Fibroblast of lung (primary cell): ENCODE measurements around the gene SOWAHD. TPM values are rescaled to one million over a fixed set of nuclear protein-coding genes. Genes with fewer than 3 reads are reported as not detected.

Experiments
- DNase-seq, 2 donors: peaks; one replicate each; pipeline versions ENCODE4 v3.0.0 to v3.0.0-alpha.2; 2010; ENCODE audit warnings: low read depth in 2 of 2
- H2AFZ ChIP-seq: 2 replicates; pipeline ENCODE4 v1.5.1; 2012; ENCODE audit warnings: low read length, control low read depth, inconsistent platforms
- H3K27ac ChIP-seq: 2 replicates; pipeline ENCODE4 v1.5.1; 2011; ENCODE audit warnings: low read length, control low read depth; ENCODE audit not compliant: insufficient read depth
- H3K27me3 ChIP-seq: 2 replicates; pipeline ENCODE4 v1.5.1; 2011; ENCODE audit warnings: mild to moderate bottlenecking, low read length; ENCODE audit not compliant: control insufficient read depth, insufficient read depth
- H3K36me3 ChIP-seq: 2 replicates; pipeline ENCODE4 v1.5.1; 2011; ENCODE audit warnings: low read length; ENCODE audit not compliant: control insufficient read depth, insufficient read depth
- H3K4me1 ChIP-seq: 2 replicates; pipeline ENCODE4 v1.5.1; 2011; ENCODE audit warnings: low read length; ENCODE audit not compliant: control insufficient read depth, insufficient read depth; ENCODE audit errors: extremely low read depth
- H3K4me2 ChIP-seq: 2 replicates; pipeline ENCODE4 v1.5.1; 2011; ENCODE audit warnings: low read length, control low read depth; ENCODE audit not compliant: insufficient read depth; ENCODE audit errors: extremely low read depth
- H3K4me3 ChIP-seq, 4 experiments: fragments of 200-600 bp in 1 of 4; sonication (generic) in 1 of 4; replicated peaks in 1 of 4; 2 replicates each; pipeline ENCODE4 v1.5.1; 2011 to 2016; ENCODE audit warnings: low read length in 4 of 4, low read depth in 3 of 4, mild to moderate bottlenecking in 3 of 4, control low read depth in 2 of 4, inconsistent platforms in 1 of 4, mixed read lengths in 1 of 4; ENCODE audit not compliant: insufficient read depth in 1 of 4; ENCODE audit errors: control extremely low read depth in 1 of 4
- H3K79me2 ChIP-seq: 2 replicates; pipeline ENCODE4 v1.5.1; 2012; ENCODE audit warnings: mild to moderate bottlenecking, low read length, inconsistent platforms; ENCODE audit not compliant: control insufficient read depth, insufficient read depth
- H3K9ac ChIP-seq: 2 replicates; pipeline ENCODE4 v1.5.1; 2011; ENCODE audit warnings: mild to moderate bottlenecking, low read length, control low read depth; ENCODE audit not compliant: insufficient read depth
- H3K9me3 ChIP-seq: 2 replicates; pipeline ENCODE4 v1.5.1; 2012; ENCODE audit warnings: low read depth, low read length; ENCODE audit not compliant: control insufficient read depth, insufficient read depth
- H4K20me1 ChIP-seq: 2 replicates; pipeline ENCODE4 v1.5.1; 2011; ENCODE audit warnings: low read length; ENCODE audit not compliant: control insufficient read depth, insufficient read depth; ENCODE audit errors: extremely low read depth
- CTCF ChIP-seq, 2 donors: IDR thresholded peaks in 1 of 2; conservative IDR thresholded peaks in 1 of 2; 1 replicate in 1 of 2; 2 replicates in 1 of 2; pipeline ENCODE4 v1.5.1; 2011 to 2012; ENCODE audit warnings: low read length in 2 of 2, control low read depth in 1 of 2, inconsistent platforms in 1 of 2, low read depth in 1 of 2, mild to moderate bottlenecking in 1 of 2
- EZH2 ChIP-seq: IDR thresholded peaks from 2 replicates; pipeline ENCODE4 v1.5.1; 2012; ENCODE audit warnings: low read length, control low read depth, mild to moderate bottlenecking; ENCODE audit errors: missing control alignments
- polyA plus RNA-seq, 2 donors: library from polyadenylated mRNA; depleted of rRNA in 1 of 2; stranded (reverse) in 1 of 2; unstranded in 1 of 2; fragments of >200 nt; gene quantifications; 2 replicates each; pipeline ENCODE4 v1.2.1, GENCODE V29; 2011 to 2012; ENCODE audit warnings: missing spikeins in 1 of 2
- total RNA-seq: library from RNA; depleted of rRNA; stranded (reverse); fragments of >200 nt; gene quantifications from 2 replicates; pipeline ENCODE4 v1.2.1, GENCODE V29; 2014

Gene SOWAHD
- total and polyA plus RNA-seq, 2 donors (not counting 1 experiment from before 2014, with no cell fraction given) = 0.15 to 0.83 TPM

- no peaks in the 10 kb centered on the region for H3K27me3 ChIP-seq
- H3K9ac ChIP-seq = no peak overlapping the region
- H3K4me1 ChIP-seq = no peaks in the 10 kb centered on the region
- H3K9me3 ChIP-seq = no peaks in the 10 kb centered on the region
- no peak overlapping the region for H3K27ac ChIP-seq
- no peaks in the 10 kb centered on the region for H4K20me1 ChIP-seq
- H3K4me2 ChIP-seq = no peak overlapping the region
- H3K36me3 ChIP-seq = no peaks in the 10 kb centered on the region
- H3K4me3 ChIP-seq = no peak overlapping the region
- no peak for DNase-seq
- H3K79me2 ChIP-seq = no peaks in the 10 kb centered on the region
- no peak overlapping the region for H2AFZ ChIP-seq
- TF ChIP-seq CTCF (conservative IDR thresholded peaks at IDR 0.05 in 1 of 2, IDR thresholded peaks at IDR 0.05 in 1 of 2; ENCODE audit: low read depth in 1 of 2, low read length in 2 of 2) (no peak), EZH2 (no peak)
Observed at GRCh38 chrX:119775517-119776238, 17.3 kb downstream of the SOWAHD start.

GRCh38 chrX:119778829-119779228 lies 20.4 kb downstream of the SOWAHD start:
- Histone ChIP-seq H3K4me2 (no peak overlapping the region), H3K4me1 (no peaks in the 10 kb centered on the region), H2AFZ (no peak overlapping the region), H3K4me3 (no peak overlapping the region), H3K9ac (no peak overlapping the region), H3K36me3 (no peaks in the 10 kb centered on the region), H3K9me3 (no peaks in the 10 kb centered on the region), H3K27me3 (no peaks in the 10 kb centered on the region), H4K20me1 (no peaks in the 10 kb centered on the region), H3K27ac (no peak overlapping the region), H3K79me2 (no peaks in the 10 kb centered on the region)
- DNase-seq = no peak
- no peak for TF ChIP-seq EZH2
- no peak for TF ChIP-seq CTCF (conservative IDR thresholded peaks at IDR 0.05 in 1 of 2, IDR thresholded peaks at IDR 0.05 in 1 of 2; ENCODE audit: low read depth in 1 of 2, low read length in 2 of 2)

GRCh38 chrX:119783026-119783425 lies 24.6 kb downstream of the SOWAHD start:
- TF ChIP-seq EZH2 (no peak), CTCF (conservative IDR thresholded peaks at IDR 0.05 in 1 of 2, IDR thresholded peaks at IDR 0.05 in 1 of 2; ENCODE audit: low read depth in 1 of 2, low read length in 2 of 2) (no peak)
- H3K4me3 ChIP-seq = no peak overlapping the region
- no peak overlapping the region for H3K4me2 ChIP-seq
- no peaks in the 10 kb centered on the region for H3K4me1 ChIP-seq
- peaks cover 1% of the 10 kb centered on the region for H4K20me1 ChIP-seq
- no peak overlapping the region for H3K27ac ChIP-seq
- no peaks in the 10 kb centered on the region for H3K36me3 ChIP-seq
- peaks cover 15% of the 10 kb centered on the region for H3K79me2 ChIP-seq
- no peak for DNase-seq
- H2AFZ ChIP-seq = no peak overlapping the region
- H3K27me3 ChIP-seq = no peaks in the 10 kb centered on the region
- H3K9me3 ChIP-seq = no peaks in the 10 kb centered on the region
- no peak overlapping the region for H3K9ac ChIP-seq
